GM18508 (cell line): ENCODE data around the gene ITIH1.
"Not testable (repeated sequence)": the region's sequence is repeated elsewhere in the genome, so short reads cannot be mapped to it uniquely, and the experiment has no call there.

Experiments
- ATAC-seq: cut with Tn5 transposase; IDR thresholded peaks from one replicate; pipeline ENCODE4 v1.9.1; 2021; ENCODE audit warnings: moderate number of reproducible peaks; ENCODE audit not compliant: insufficient read depth, unreplicated experiment

ITIH1 gene

GRCh38 chr3:52773361-52774065, 3.9 kb upstream of the ITIH1 start:
- no peak for ATAC-seq

- no peak for ATAC-seq
Observed at GRCh38 chr3:52774066-52774713, 3.2 kb upstream of the ITIH1 start.

- ATAC-seq, result no peak
Observed at GRCh38 chr3:52774901-52775864, 2.2 kb upstream of the ITIH1 start.

- no peak for ATAC-seq
Observed at GRCh38 chr3:52775877-52776276, 1.5 kb upstream of the ITIH1 start.

- not testable (repeated sequence) for ATAC-seq
Observed at GRCh38 chr3:52776486-52776885, 913 bp upstream of the ITIH1 start.

GRCh38 chr3:52777959-52778805, 783 bp downstream of the ITIH1 start:
- no peak for ATAC-seq

- ATAC-seq, result peak; percentile 67
Observed at GRCh38 chr3:52779011-52779836, 1.8 kb downstream of the ITIH1 start.

GRCh38 chr3:52779837-52780585, 2.6 kb downstream of the ITIH1 start:
- no peak for ATAC-seq

GRCh38 chr3:52781741-52782140, 4.3 kb downstream of the ITIH1 start:
- ATAC-seq, result no peak

- ATAC-seq, result no peak
Observed at GRCh38 chr3:52782412-52783210, 5.2 kb downstream of the ITIH1 start.

GRCh38 chr3:52783211-52783555, 5.8 kb downstream of the ITIH1 start:
- no peak for ATAC-seq

GRCh38 chr3:52784021-52784621, 6.7 kb downstream of the ITIH1 start:
- no peak for ATAC-seq

- no peak for ATAC-seq
Observed at GRCh38 chr3:52784931-52785590, 7.7 kb downstream of the ITIH1 start.

GRCh38 chr3:52786330-52787215, 9.2 kb downstream of the ITIH1 start:
- no peak for ATAC-seq

GRCh38 chr3:52787246-52787645, 9.8 kb downstream of the ITIH1 start:
- no peak for ATAC-seq
